Body of pancreas (tissue), 4 donors: ENCODE results near the gene SHISA5.

Source experiments
- CTCF ChIP-seq, 7 experiments: fragments of 450-650 bp in 4 of 7; fragments of 200-600 bp in 3 of 7; sonication (generic) in 3 of 7; IDR thresholded peaks; one replicate each; pipeline ENCODE4 v1.5.1; 2016 to 2019; ENCODE audit warnings: antibody characterized with exemption in 7 of 7
- POLR2A ChIP-seq, 3 donors: fragments of 450-650 bp; IDR thresholded peaks; one replicate each; pipeline ENCODE4 v1.6.1; 2016; ENCODE audit warnings: antibody characterized with exemption in 3 of 3, mild to moderate bottlenecking in 2 of 3

- TF ChIP-seq CTCF (IDR thresholded peaks at IDR 0.05) (no peak), POLR2A (IDR thresholded peaks at IDR 0.05) (no peak)
These were observed 31.6 kb upstream of the SHISA5 start for GRCh38 chr3:48535578-48535977.
